Stimulated activated CD4-positive, alpha-beta T cell treated with anti-CD3 and anti-CD28 coated beads, Interleukin-4, amount 100 ng/mL, for 1 hour (primary cell): Measurements from ENCODE around the gene KCNK18.

Source experiments
- DNase-seq: peaks from one replicate; pipeline ENCODE4 v3.0.0-alpha.2; 2020

The KCNK18 gene

DNA sequence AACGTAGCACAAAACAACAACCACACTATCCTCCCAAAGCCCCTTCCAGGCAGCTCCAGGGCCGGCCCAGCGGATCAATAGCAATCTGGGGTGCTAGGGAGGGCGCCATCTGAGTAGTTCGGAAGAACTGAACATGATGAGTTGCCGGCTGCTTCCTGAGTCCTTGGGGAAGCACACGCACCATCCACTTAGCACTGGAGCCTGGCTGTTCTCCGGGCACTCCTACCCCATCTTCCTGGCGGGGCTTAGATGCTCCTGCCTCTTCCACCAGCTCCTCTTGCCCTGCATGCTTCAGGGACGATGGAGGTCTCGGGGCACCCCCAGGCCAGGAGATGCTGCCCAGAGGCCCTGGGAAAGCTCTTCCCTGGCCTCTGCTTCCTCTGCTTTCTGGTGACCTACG is at the start of gene KCNK18:
TSS of gene KCNK18 (plus strand) at position 301 of the 400 bp plus-strand sequence. CDS start at position 301, 0 bp downstream.
- DNase-seq: no peak

DNA sequence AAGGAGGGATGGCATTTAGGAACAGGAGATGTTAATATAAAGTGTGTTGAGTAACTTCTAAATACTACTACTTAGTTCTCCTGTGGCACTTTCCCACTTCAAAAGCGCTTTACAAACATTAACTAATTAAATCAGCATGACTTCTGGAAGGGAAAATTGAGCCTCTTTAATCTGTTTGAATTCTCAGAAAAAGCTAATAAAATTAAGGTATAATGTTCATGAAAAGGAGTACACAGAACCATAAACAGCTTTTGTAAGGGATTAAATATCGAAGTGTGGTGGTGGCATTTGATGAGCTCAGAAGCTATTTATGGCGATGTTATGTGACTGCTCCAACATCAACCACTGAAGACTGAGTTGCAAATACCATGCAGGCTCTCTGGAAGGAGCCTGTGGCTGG is 49.0 kb upstream of the KCNK18 start:
- DNase-seq: no peak

GRCh38 chr10:117152668-117153067 is 44.6 kb upstream of the KCNK18 start:
- DNase-seq: no peak

DNA sequence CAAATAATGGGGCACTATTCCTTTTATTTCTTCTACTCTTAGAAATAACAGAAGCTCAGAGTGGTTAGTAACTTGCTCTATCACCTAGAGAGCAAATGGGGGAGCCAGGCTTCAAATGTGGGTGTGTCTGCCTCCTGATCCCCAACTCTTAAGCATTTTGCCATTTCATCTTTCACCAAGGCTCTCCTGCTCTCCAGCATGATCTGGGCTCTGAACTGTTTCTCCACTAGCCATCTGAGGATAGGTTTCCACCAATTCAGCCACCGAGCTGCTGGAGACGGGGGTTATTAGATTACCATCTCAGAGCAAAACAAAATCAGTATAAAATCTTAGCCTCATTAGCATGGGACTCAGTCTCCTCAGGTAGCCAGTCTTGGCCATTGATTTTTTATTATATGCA is 39.0 kb upstream of the KCNK18 start:
- DNase-seq: no peak

- no peak for DNase-seq
These were observed 37.9 kb upstream of the KCNK18 start for GRCh38 chr10:117159390-117159789.

DNA sequence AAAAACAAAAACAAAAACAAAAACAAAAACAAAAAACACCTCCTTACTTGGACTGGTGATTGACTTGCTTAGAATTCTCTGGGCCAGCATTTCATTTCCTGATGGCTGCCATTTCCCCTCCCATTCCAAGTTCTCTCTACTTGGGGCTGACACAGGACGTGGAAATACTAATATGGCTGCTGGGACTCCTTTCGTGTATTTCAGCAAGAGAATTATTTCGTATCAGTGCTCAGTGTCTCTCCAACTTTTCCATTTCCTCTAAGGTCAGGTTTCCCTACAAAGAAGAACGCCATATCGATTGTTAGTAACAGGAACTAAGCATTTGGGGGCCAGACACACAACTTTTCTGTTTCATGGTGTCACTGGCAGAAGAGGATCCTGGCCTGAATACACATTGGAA is 36.7 kb upstream of the KCNK18 start:
- no peak for DNase-seq

- no peak for DNase-seq
These were observed 35.8 kb upstream of the KCNK18 start for GRCh38 chr10:117161386-117162033.

DNA sequence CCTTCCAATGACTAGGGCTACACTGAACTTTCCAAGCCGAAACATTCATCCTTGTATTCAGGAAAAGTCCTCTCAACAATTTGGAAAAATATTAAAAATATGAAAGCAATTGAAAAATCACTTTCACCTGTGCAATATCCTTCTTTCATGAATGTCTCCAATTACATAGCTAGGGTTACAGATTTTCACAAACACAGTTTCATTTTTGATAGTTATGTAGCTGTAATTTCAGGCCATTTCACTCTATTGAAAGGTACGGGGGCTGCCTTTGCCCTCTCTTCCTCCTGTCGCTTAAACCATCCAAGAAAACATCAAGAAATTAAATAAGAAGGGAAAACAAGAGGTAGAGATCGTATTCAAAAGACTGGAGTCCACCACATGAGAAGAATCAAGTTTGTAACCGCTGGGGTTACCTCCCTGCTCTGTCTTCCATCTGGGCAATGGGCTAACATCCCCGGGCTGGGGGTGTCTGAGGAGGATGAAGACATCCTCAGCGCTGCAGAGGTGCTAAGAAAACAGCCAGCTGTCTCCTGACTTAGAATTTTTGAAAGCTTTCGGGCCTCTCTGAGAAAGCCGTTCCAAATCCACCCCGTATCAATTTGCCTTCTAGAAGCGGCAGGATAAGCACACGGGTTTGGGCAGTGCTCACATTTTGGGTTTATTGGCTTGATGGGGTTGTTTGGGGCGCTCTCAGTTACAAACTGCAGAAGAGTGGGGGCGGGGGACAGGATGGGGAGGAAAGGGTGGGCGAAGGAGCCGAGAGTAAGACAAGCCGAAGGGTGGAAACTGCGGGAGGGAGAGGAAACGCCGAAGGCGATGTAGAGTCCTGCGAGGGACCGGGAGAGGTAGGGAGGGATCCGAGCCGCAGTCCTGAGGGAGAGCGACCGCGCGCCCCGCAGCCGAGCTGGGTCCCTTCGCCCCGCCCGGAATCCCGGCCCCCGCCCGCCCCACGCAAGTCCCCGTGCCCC is 34.9 kb upstream of the KCNK18 start:
- DNase-seq: no peak

- DNase-seq: no peak
These were observed 34.0 kb upstream of the KCNK18 start for GRCh38 chr10:117163061-117163953.

DNA sequence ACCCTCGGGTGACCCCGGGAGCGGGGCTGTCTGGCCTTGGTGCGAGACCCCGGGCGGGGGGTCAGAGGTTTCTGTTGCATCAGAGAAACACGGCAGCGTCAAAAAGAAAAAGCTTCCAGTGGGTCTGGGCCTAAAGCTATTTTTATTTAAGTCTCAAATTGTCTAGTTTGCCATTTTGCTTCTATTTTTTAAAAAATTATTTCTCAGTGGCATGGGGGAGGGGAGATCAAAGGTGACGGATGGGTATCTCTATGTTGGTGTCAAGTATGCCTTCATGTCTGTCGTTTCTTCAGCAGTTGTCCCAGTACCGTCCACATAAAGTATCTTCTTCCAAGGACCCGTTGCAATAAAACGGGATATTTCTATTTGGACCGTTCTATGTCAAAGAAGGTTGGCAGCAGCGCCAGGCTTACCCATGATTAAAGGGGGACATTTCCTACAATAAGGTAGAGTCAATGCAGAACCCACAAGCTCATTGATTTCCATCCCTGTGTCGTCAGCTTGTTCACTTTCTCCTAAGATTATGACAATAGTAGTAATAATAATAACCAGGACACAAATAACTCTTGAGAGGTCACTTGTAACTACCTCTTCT is 33.2 kb upstream of the KCNK18 start:
- no peak for DNase-seq

DNA sequence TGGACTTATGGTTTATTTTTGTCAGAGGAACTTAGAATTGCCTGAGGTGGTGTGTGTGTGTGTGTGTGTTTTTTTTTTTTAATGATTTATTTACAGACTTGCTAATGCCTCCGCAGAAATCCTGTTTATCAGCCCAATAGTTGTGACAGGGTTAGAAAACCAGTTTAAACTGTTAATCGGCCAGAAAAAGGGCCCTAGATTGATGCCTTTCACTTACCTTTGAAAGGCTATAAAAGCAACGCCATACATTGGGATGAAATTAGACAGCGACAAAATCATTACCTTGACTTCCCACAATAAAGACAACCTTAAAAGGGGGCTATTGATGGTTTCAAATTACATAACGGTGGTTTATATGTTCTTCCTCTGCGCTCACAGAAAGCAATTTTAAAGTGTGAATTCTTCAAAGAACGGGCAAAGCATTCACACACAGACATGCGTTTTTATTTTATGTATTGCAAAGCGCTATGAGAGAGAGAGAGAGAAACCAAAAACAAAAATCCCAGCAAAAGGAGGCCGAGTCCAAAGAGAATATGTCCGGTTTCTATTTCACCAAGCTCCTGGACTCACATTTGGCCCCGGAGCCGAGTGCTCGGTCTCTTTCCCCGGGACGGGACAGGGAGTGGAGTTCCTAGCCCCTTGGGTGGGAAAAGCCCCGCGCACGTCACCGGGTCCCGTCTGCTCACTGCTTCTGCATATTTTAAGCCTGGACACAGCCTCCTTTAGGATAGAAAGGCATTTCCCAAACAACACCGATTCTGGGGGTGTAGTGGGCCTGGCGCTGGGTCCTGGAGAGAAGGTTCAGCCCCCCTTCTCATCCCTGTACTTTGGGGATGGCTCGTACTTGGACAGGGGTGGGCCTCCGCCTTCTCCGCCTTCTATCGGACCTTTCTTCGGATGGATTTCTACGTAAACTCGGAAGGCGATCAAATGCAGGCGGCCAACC is 32.4 kb upstream of the KCNK18 start:
- no peak for DNase-seq

DNA sequence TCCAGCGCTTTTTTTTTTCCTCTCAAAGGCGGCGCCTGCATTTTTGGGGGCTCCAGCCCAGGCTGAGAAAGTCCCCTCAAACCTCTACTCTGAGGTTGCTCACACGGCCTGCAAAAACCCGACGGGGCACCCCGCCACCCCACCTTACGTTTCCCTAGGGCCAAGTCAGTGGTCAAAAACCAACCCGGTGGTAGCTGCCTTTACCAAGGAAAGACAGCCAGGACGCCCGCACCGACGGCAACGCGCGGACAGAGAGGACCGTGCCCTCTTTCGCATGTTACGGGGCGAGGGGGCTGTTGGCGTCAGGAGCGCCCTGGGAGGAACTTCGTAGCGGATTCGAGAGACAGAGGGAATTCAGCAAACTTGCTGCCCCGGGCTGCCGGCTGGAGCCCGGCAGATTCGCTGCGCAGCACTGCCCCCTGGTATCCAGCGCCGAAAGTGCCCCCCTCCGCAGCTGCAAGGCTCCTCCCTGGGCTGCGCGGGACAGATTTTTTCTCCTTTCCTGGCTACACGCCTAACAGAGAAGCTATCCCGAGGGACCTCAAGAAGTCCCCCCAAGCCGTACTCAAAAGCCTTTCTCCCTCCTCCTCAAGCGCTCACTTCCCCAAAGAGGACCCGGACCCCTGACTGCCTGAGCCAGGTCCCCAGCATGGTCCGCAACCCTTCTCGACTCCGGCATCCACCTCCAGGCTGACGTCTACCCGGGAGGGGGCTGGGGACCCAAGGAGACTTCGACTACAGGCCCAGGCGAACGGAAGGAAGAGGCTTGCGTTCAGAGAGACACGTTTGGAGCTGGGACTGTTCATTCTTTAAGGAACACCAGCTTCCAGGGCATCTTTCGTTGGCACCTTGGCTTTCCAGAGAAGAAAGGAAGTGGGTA is 31.5 kb upstream of the KCNK18 start:
- DNase-seq: peak; percentile 34

GRCh38 chr10:117166418-117167345 is 30.6 kb upstream of the KCNK18 start:
- no peak for DNase-seq

DNA sequence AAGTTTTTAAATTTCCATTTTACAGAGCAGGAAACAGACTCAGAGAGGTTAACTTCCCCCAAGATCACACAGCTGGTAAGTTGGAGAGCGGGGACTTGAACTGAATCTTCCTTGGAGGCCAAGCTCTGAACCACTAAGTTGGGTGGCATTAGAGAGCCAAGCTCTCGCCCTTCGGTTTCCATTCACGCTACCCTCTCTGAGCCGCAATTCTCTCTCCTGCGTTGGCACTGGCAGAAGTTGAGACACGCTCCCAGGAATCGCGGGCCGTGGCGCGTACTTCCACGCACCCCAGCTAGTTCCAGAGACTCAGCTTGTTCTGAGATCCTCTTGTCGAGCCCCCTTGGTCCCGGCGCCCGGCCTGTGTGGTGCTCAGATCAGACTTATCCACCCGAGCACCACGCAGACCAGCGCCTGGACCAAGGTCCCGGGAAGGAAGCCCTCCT is 29.9 kb upstream of the KCNK18 start:
- DNase-seq: no peak

DNA sequence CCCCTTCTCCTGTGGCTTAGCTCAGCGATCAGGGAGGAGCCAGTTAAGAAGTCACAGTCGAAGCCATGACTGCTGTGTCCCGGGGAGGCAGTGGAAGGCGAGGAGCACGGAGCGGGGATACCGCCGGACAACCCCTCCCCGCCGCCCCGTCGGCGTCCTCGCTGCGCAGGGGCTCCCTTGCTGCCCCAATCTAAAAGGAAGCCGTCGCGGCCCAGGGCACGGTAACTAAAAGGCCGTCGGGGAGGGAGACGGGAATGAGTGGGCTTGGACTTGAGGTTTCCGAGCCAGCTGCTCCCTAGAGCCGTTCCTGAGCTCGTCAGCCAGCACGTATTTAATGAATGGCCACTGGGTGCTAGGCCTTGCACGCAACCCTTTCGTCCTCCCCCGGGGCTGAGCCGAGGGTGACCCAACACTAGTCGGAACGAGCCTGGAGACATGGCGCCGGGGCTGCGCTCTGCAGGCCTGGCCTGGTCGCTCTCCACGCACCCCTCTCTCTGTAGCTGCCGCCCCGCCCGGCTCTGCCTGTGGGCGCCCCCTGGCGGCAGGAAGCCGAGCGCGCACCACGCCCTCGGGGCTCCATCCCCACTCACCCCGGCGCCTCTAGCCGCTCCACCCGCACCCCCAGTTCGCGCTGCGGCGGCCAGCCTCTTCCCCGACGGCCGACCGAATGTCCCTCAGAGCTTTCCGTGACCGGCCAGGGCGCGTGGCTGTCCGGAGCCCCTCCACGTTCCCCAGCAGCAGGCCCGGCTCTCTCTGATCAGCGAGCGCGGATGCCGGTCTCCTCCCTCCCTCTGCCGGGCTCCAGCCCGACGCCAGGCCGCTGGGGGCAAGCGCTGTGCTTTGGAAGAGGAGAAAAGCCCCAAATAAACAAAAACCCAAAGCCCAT is 29.3 kb upstream of the KCNK18 start:
- DNase-seq: peak; percentile 73

- peak; percentile 3 for DNase-seq
These were observed 28.6 kb upstream of the KCNK18 start for GRCh38 chr10:117168729-117169128.

DNA sequence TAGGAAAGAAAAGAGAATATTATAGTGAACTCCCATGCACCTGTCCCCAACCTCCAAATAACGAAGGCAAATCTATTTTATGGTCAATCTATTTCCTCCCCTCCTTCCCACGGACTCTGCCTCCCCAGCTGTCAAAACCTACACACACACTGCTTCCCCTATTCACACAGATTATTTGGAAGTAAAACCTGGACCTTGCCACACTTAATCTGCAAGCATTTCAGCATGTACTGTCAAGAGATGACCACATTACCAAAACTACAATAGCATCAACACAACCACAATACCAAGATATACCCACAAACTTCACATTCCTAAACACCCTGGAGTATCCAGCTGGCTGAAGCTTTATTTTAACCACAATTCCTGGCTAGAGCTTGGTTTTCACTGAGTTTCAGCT is 27.8 kb upstream of the KCNK18 start:
- no peak for DNase-seq

GRCh38 chr10:117170244-117170643 is 27.0 kb upstream of the KCNK18 start:
- no peak for DNase-seq
